H9 (cell line): ENCODE measurements around the gene TEX13A. TPM values are rescaled to one million over a fixed set of nuclear protein-coding genes. Genes with fewer than 3 reads are reported as not detected.

Experiments
- DNase-seq: peaks from one replicate; pipeline ENCODE4 v3.0.0-alpha.2; 2017
- H2AFZ ChIP-seq: one replicate; pipeline ENCODE4 v1.6.1; 2013; ENCODE audit warnings: mild to moderate bottlenecking, low read length, control low read depth, moderate library complexity
- H2AK5ac ChIP-seq: 2 replicates; pipeline ENCODE4 v1.6.1; 2013; ENCODE audit warnings: low read length, control low read depth, mixed read lengths; ENCODE audit not compliant: insufficient read length
- H2BK120ac ChIP-seq: one replicate; pipeline ENCODE4 v1.6.1; 2013; ENCODE audit warnings: low read depth, mild to moderate bottlenecking, low read length, control low read depth, inconsistent platforms; ENCODE audit not compliant: poor library complexity, severe bottlenecking
- H2BK12ac ChIP-seq: 2 replicates; pipeline ENCODE4 v1.6.1; 2013; ENCODE audit warnings: low read length, control low read depth, mixed read lengths, low read depth; ENCODE audit not compliant: insufficient read length
- H2BK15ac ChIP-seq: 2 replicates; pipeline ENCODE4 v1.6.1; 2013; ENCODE audit warnings: low read depth, low read length, control low read depth
- H2BK20ac ChIP-seq: one replicate; pipeline ENCODE4 v1.6.1; 2013; ENCODE audit warnings: low read depth, mild to moderate bottlenecking, low read length, control low read depth, inconsistent platforms; ENCODE audit not compliant: poor library complexity, severe bottlenecking
- H2BK5ac ChIP-seq: 2 replicates; pipeline ENCODE4 v1.6.1; 2013; ENCODE audit warnings: low read length, control low read depth, mixed read lengths; ENCODE audit not compliant: insufficient read length
- H3K14ac ChIP-seq: 2 replicates; pipeline ENCODE4 v1.6.1; 2013; ENCODE audit warnings: low read length, control low read depth; ENCODE audit not compliant: insufficient read depth
- H3K18ac ChIP-seq: 2 replicates; pipeline ENCODE4 v1.6.1; 2013; ENCODE audit warnings: low read depth, mild to moderate bottlenecking, mixed read lengths, low read length, control low read depth; ENCODE audit not compliant: insufficient read length
- H3K23ac ChIP-seq: 2 replicates; pipeline ENCODE4 v1.6.1; 2013; ENCODE audit warnings: low read length, control low read depth, mixed read lengths, low read depth; ENCODE audit not compliant: insufficient read length
- H3K23me2 ChIP-seq: 2 replicates; pipeline ENCODE4 v1.6.1; 2013; ENCODE audit warnings: low read depth, mild to moderate bottlenecking, mixed read lengths, low read length, control low read depth; ENCODE audit not compliant: insufficient read length, poor library complexity, severe bottlenecking
- H3K27ac ChIP-seq: 2 replicates; pipeline ENCODE4 v1.5.1; 2013; ENCODE audit warnings: low read length, control low read depth, mixed read lengths, low read depth; ENCODE audit not compliant: insufficient read length
- H3K27me3 ChIP-seq: 2 replicates; pipeline ENCODE4 v1.6.1; 2013; ENCODE audit warnings: low read length, control low read depth, inconsistent platforms; ENCODE audit not compliant: insufficient read depth
- H3K4ac ChIP-seq: 2 replicates; pipeline ENCODE4 v1.6.1; 2013; ENCODE audit warnings: low read depth, mild to moderate bottlenecking, control low read depth, inconsistent platforms, low read length, moderate library complexity
- H3K4me1 ChIP-seq: 2 replicates; pipeline ENCODE4 v1.6.1; 2013; ENCODE audit warnings: low read length, control low read depth, inconsistent platforms; ENCODE audit not compliant: insufficient read depth
- H3K4me2 ChIP-seq: 2 replicates; pipeline ENCODE4 v1.6.1; 2013; ENCODE audit warnings: low read length, control low read depth, mixed read lengths; ENCODE audit not compliant: insufficient read length, insufficient read depth
- H3K56ac ChIP-seq: 2 replicates; pipeline ENCODE4 v1.6.1; 2013; ENCODE audit warnings: low read depth, mild to moderate bottlenecking, mixed read lengths, low read length, control low read depth; ENCODE audit not compliant: insufficient read length
- H3K79me1 ChIP-seq: 2 replicates; pipeline ENCODE4 v1.6.1; 2013; ENCODE audit warnings: low read depth, mild to moderate bottlenecking, moderate library complexity, low read length, control low read depth, inconsistent platforms; ENCODE audit not compliant: insufficient read depth, poor library complexity, severe bottlenecking
- H3K79me2 ChIP-seq: 2 replicates; pipeline ENCODE4 v1.6.1; 2013; ENCODE audit warnings: low read length, control low read depth, inconsistent platforms; ENCODE audit not compliant: insufficient read depth
- H3K9ac ChIP-seq: 2 replicates; pipeline ENCODE4 v1.6.1; 2013; ENCODE audit warnings: low read length, control low read depth, mixed read lengths; ENCODE audit not compliant: insufficient read length; ENCODE audit errors: extremely low read depth
- H3K9me3 ChIP-seq: one replicate; pipeline ENCODE4 v1.6.1; 2013; ENCODE audit warnings: low read depth, low read length, inconsistent platforms; ENCODE audit not compliant: control insufficient read depth
- H3T11ph ChIP-seq: one replicate; pipeline ENCODE4 v1.6.1; 2013; ENCODE audit warnings: mild to moderate bottlenecking, low read length, control low read depth, inconsistent platforms
- H4K20me1 ChIP-seq: one replicate; pipeline ENCODE4 v1.6.1; 2013; ENCODE audit not compliant: control insufficient read depth, insufficient read length, insufficient read depth
- H4K5ac ChIP-seq: 2 replicates; pipeline ENCODE4 v1.6.1; 2013; ENCODE audit warnings: low read depth, mild to moderate bottlenecking, mixed read lengths, low read length, control low read depth; ENCODE audit not compliant: insufficient read length
- H4K8ac ChIP-seq: replicated peaks from 2 replicates; pipeline ENCODE4 v1.6.1; 2013; ENCODE audit warnings: low read length, control low read depth, mixed read lengths, low read depth; ENCODE audit not compliant: insufficient read length
- H4K91ac ChIP-seq: 2 replicates; pipeline ENCODE4 v1.6.1; 2013; ENCODE audit warnings: low read depth, mild to moderate bottlenecking, moderate library complexity, mixed read lengths, low read length, control low read depth; ENCODE audit not compliant: insufficient read length
- H3K27ac Mint-ChIP-seq, 3 experiments: 2 replicates in 2 of 3; 3 replicates in 1 of 3; pipeline ENCODE4 v1.8.0; 2020 to 2021; ENCODE audit warnings: mixed read lengths in 3 of 3, mild to moderate bottlenecking in 1 of 3, moderate library complexity in 1 of 3
- H3K27me3 Mint-ChIP-seq: 2 replicates; pipeline ENCODE4 v1.8.0; 2021; ENCODE audit warnings: low read depth, mild to moderate bottlenecking, moderate library complexity, mixed read lengths
- H3K36me3 Mint-ChIP-seq, 3 experiments: 2 replicates in 2 of 3; 3 replicates in 1 of 3; pipeline ENCODE4 v1.8.0; 2020 to 2021; ENCODE audit warnings: low read depth in 3 of 3, mixed read lengths in 3 of 3; ENCODE audit not compliant: insufficient read depth in 1 of 3
- H3K4me1 Mint-ChIP-seq, 2 experiments: 2 replicates each; pipeline ENCODE4 v1.8.0; 2020; ENCODE audit warnings: mixed read lengths in 2 of 2
- H3K4me3 Mint-ChIP-seq, 2 experiments: 2 replicates in 1 of 2; 3 replicates in 1 of 2; pipeline ENCODE4 v1.8.0; 2020 to 2021; ENCODE audit warnings: mild to moderate bottlenecking in 2 of 2, mixed read lengths in 2 of 2, moderate library complexity in 1 of 2
- H3K9me3 Mint-ChIP-seq, 2 experiments: 2 replicates in 1 of 2; 3 replicates in 1 of 2; pipeline ENCODE4 v1.8.0; 2020; ENCODE audit warnings: mild to moderate bottlenecking in 2 of 2, mixed read lengths in 2 of 2, moderate library complexity in 1 of 2
- CTCF ChIP-seq: fragments of 200-600 bp; sonication (generic); conservative IDR thresholded peaks from 3 replicates; pipeline ENCODE4 v1.8.0; 2021; ENCODE audit warnings: antibody characterized with exemption, mild to moderate bottlenecking
- WGBS: extraction: QIAGEN DNeasy Blood & Tissue Kit; methylation state at CpG from one replicate; pipeline ENCODE4 v1.1.7; 2013; ENCODE audit warnings: missing lambda C conversion rate, low lambda C conversion rate, mixed read lengths; ENCODE audit not compliant: insufficient read length; ENCODE audit errors: extremely low coverage; 5-methylcytosine and 5-hydroxymethylcytosine counted together
- total RNA-seq: library from RNA; stranded (reverse); gene quantifications from 2 replicates; pipeline ENCODE4 v1.2.1, GENCODE V29; 2021

The TEX13A gene
- total RNA-seq, 1 experiment from 2014 or later = not detected

- no peak overlapping the region for H2AK5ac ChIP-seq
- H4K5ac ChIP-seq = no peak overlapping the region
- no peaks in the 10 kb centered on the region for H3K79me1 ChIP-seq
- H3K27ac ChIP-seq = no peak overlapping the region
- no peak overlapping the region for H4K91ac ChIP-seq
- no peaks in the 10 kb centered on the region for H3K79me2 ChIP-seq
- H3K4ac ChIP-seq = no peak overlapping the region
- H3K4me3 Mint-ChIP-seq = no peak overlapping the region
- H2BK120ac ChIP-seq = no peak overlapping the region
- H3K18ac ChIP-seq = no peak overlapping the region
- no CpG with 5 or more reads among the region's 26 CpGs for WGBS
- H3K36me3 Mint-ChIP-seq = peaks cover 10 to 20% (median 14%) of the 10 kb centered on the region in 3 experiments
- H2BK12ac ChIP-seq = no peak overlapping the region
- H3K9me3 Mint-ChIP-seq = peaks cover 19 to 66% of the 10 kb centered on the region in 2 experiments
- H4K8ac ChIP-seq = no peak overlapping the region
- no peak overlapping the region for H3K27ac Mint-ChIP-seq
- H3K23me2 ChIP-seq = no peaks in the 10 kb centered on the region
- no peak overlapping the region for H2BK15ac ChIP-seq
- no peaks in the 10 kb centered on the region for H3K9me3 ChIP-seq
- no peaks in the 10 kb centered on the region for H3K4me1 ChIP-seq
- no peak overlapping the region for H2BK5ac ChIP-seq
- no peak overlapping the region for H2AFZ ChIP-seq
- no peak overlapping the region for H3K9ac ChIP-seq
- H3K27me3 ChIP-seq = no peaks in the 10 kb centered on the region
- no peak overlapping the region for H3K14ac ChIP-seq
- no peak overlapping the region for H3K23ac ChIP-seq
- H3K56ac ChIP-seq = no peak overlapping the region
- DNase-seq = no peak
- H3K4me1 Mint-ChIP-seq = no peaks in the 10 kb centered on the region
- H2BK20ac ChIP-seq = no peak overlapping the region
- no peaks in the 10 kb centered on the region; the same call in 1 of the 2 replicates for H3K27me3 Mint-ChIP-seq
- no peaks in the 10 kb centered on the region for H4K20me1 ChIP-seq
- no peak overlapping the region for H3K4me2 ChIP-seq
- no peak overlapping the region for H3T11ph ChIP-seq
- TF ChIP-seq CTCF = no peak
Observed at GRCh38 chrX:105219454-105220401, 766 bp downstream of the TEX13A start.
